Activated B cell treated with CpG ODN at 0.5 μM for 24 hours (primary cell): Measurements from ENCODE around the gene SET. TPM values are rescaled to one million over a fixed set of nuclear protein-coding genes. Genes with fewer than 3 reads are reported as not detected.
A peak's percentile ranks its signal among the peaks of the same experiment; 100 is the strongest.
"Not testable (repeated sequence)": the region's sequence is repeated elsewhere in the genome, so short reads cannot be mapped to it uniquely, and the experiment has no call there.

ENCODE experiments used
- ATAC-seq: fragments of 200-7000 bp; cut with Tn5 transposase; one replicate; pipeline ENCODE4 v1.10.0; 2021; ENCODE audit warnings: low read depth, mild to moderate bottlenecking, moderate library complexity
- CTCF ChIA-PET: fragments of 350-600 bp; sonication (Branson Sonifier 250); formaldehyde crosslinking; loops from one replicate; lab custom pipeline; 2021; ENCODE audit warnings: antibody characterized with exemption; lab: Charles Lee
- POLR2A ChIA-PET: fragments of 350-600 bp; sonication (Branson Sonifier 250); formaldehyde crosslinking; loops from one replicate; lab custom pipeline; 2021; ENCODE audit warnings: antibody characterized with exemption; lab: Charles Lee
- DNase-seq: peaks from one replicate; pipeline ENCODE4 v3.0.0; 2022
- H3K27ac Mint-ChIP-seq: one replicate; pipeline ENCODE4 v1.8.0; 2020; ENCODE audit warnings: mixed read lengths
- H3K27me3 Mint-ChIP-seq: one replicate; pipeline ENCODE4 v1.8.0; 2021; ENCODE audit warnings: mixed read lengths
- H3K36me3 Mint-ChIP-seq: one replicate; pipeline ENCODE4 v1.8.0; 2021; ENCODE audit warnings: low read depth, mixed read lengths
- H3K4me1 Mint-ChIP-seq: one replicate; pipeline ENCODE4 v1.8.0; 2021; ENCODE audit warnings: mixed read lengths
- H3K4me3 Mint-ChIP-seq: one replicate; pipeline ENCODE4 v1.8.0; 2020; ENCODE audit warnings: mild to moderate bottlenecking, mixed read lengths
- H3K9me3 Mint-ChIP-seq: one replicate; pipeline ENCODE4 v1.8.0; 2020; ENCODE audit warnings: mixed read lengths
- intact Hi-C: fragments of 100-400 bp; cut with micrococcal nuclease; formaldehyde crosslinking; loops from one replicate; pipeline ENCODE4 v1.15.1; 2024
- total RNA-seq: library from RNA; stranded (reverse); gene quantifications from 2 replicates; pipeline ENCODE4 v1.2.3, GENCODE V29; 2022
- TF ChIP-seq, protein P1 (sequence below): fragments of 200-600 bp; IDR thresholded peaks from one replicate; pipeline ENCODE4 v1.8.0; 2022; ENCODE audit warnings: antibody characterized with exemption, mild to moderate bottlenecking

SET gene
- total RNA-seq, 1 donor from 2014 or later, result 762 TPM

DNA sequence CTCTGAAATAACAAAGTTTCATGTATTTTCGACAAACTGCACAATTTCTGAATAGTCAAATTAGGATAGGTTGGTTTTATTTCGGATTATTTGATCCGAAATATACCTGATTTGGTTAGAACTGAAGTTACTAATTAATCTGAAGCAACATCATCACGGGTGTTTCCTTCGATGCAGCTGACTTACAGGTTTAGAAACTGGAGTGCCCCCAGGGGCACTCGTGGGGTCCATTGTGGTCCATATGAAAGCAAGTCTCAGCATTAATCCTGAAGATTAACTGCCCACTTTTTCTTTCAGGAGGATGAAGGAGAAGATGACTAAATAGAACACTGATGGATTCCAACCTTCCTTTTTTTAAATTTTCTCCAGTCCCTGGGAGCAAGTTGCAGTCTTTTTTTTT is 5.3 kb downstream of the SET start:
- ChIA-PET CTCF (interaction anchor here (1.0 kb wide), 1 partner anchor 10 kb away, joined by 3 read pairs; no protein-coding TSS in a partner anchor), POLR2A (interaction anchor here (0.6 to 3.3 kb wide), 6 partner anchors 8 to 237 kb away, joined by 3 to 61 read pairs (median 6); partner anchors contain the start of genes PKN3 and ZDHHC12)
- ATAC-seq, result peak; percentile 41
- peak overlapping the region; percentile 46 for H3K4me3 Mint-ChIP-seq
- intact Hi-C loops, result no loop called here
- no peak for DNase-seq
- H3K27ac Mint-ChIP-seq, result peak overlapping the region; percentile 74
- H3K9me3 Mint-ChIP-seq, result no peaks in the 10 kb centered on the region
- peaks cover 66% of the 10 kb centered on the region for H3K36me3 Mint-ChIP-seq
- TF ChIP-seq, protein P1, sequence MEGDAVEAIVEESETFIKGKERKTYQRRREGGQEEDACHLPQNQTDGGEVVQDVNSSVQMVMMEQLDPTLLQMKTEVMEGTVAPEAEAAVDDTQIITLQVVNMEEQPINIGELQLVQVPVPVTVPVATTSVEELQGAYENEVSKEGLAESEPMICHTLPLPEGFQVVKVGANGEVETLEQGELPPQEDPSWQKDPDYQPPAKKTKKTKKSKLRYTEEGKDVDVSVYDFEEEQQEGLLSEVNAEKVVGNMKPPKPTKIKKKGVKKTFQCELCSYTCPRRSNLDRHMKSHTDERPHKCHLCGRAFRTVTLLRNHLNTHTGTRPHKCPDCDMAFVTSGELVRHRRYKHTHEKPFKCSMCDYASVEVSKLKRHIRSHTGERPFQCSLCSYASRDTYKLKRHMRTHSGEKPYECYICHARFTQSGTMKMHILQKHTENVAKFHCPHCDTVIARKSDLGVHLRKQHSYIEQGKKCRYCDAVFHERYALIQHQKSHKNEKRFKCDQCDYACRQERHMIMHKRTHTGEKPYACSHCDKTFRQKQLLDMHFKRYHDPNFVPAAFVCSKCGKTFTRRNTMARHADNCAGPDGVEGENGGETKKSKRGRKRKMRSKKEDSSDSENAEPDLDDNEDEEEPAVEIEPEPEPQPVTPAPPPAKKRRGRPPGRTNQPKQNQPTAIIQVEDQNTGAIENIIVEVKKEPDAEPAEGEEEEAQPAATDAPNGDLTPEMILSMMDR, result no peak
- peaks cover 45% of the 10 kb centered on the region for H3K4me1 Mint-ChIP-seq
- no peaks in the 10 kb centered on the region for H3K27me3 Mint-ChIP-seq

DNA sequence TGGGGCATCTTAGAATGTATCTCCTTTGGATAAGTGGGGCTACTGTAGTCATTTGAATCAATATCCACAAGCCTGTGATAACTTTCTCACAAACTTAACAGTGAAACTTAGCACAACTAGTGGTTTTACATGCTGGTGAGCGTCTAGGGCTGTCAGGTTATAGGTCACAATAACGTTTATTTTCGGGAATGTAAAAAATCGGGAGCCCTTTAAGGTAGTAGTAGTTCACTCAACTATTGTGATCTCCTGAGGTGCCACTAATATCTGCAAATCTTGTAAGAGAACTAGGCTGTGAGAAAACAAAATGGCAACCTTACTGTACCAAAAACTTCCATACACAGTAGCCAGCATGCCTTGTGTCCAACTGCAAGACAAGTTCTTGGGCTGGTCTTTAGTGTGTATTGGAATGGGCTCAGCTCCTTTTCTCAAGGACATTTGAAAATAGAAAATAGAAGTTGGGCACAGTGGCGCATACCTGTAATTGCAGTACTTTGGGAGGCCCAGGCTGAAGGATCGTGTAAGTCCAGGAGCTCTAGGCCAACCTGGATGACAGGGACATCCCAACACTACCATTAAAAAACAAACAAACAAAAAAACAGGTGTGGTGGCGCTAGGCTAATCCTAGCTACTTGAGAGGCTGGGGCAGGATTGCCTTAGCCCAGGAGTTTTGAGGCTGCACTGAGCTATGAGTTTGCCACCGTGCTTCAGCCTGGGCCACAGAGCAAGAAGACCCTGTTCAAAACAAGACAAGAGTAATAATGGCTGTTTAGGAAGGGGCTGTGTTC is 8.1 kb downstream of the SET start:
- no peak for DNase-seq
- H3K27ac Mint-ChIP-seq, result peak overlapping the region; percentile 12
- POLR2A ChIA-PET, result interaction anchor here (0.5 to 3.1 kb wide), 10 partner anchors 10 to 1105 kb away, joined by 3 to 16 read pairs (median 4); partner anchors contain the start of gene ZDHHC12
- H3K4me3 Mint-ChIP-seq, result no peak overlapping the region
- intact Hi-C loops, result no loop called here
- H3K9me3 Mint-ChIP-seq, result no peaks in the 10 kb centered on the region
- CTCF ChIA-PET, result interaction anchor here (0.8 kb wide), 1 partner anchor 12 kb away, joined by 4 read pairs; no protein-coding TSS in a partner anchor
- peaks cover 41% of the 10 kb centered on the region for H3K4me1 Mint-ChIP-seq
- TF ChIP-seq, protein P1, result no peak
- peaks cover 51% of the 10 kb centered on the region for H3K36me3 Mint-ChIP-seq
- ATAC-seq, result no peak
- H3K27me3 Mint-ChIP-seq, result no peaks in the 10 kb centered on the region

DNA sequence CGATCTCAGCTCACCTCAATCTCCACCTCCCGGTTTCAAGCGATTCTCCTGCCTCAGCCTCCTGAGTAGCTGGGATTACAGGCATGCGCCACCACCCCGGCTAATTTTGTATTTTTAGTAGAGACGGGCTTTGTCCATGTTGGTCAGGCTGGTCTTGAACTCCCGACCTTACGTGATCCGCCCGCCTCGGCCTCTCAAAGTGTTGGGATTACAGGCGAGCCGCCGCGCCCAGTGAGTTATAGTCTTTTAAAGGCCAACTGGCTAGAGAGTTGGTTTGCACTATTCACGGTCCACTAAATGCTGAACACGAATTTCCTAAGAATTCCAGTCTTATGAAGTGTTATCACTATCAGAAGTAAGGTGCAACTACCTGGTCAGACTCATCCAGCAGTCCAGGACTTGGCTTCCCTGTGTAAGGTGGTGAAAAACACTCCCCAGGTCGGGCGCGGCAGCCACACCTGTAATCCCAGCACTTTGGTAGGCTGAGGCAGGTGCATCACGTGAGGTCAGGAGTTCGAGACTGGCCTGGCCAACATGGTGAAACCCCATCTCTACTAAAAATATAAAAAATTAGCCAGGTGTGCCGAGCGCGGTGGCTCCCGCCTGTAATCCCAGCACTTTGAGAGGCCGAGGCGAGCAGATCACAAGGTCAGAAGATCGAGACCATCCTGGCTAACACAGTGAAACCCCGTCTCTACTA is 10.2 kb downstream of the SET start:
- not testable (repeated sequence) for H3K27me3 Mint-ChIP-seq

DNA sequence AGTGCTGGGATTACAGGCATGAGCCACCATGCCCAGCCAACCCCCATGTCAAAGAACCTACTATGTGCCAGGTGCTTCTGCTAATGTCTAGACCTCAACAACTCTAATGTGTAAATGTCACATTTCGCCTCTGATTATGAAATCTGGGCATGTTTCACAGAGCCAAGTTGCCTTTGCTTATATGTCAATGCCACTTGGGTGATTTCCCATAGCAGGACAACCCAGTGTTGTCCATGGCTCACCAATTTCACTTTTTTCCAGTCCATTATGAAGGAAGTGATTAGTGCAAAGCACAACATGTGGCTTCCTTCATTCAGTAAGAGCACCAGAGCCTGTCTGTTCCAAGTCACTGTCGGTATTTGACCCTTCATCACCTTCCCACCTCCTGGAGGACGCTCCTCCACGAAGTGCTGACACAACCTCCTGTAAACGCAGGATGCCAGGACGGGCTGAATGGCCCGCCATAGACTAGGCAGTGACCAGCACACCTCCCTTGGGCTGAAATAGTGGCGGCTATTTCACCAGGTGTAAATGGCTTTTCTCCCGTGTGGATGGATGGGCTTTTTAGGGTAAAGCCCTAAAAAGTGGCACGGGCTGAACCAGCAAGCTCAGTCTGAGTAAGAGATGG is 12.3 kb downstream of the SET start:
- intact Hi-C loops, result loop anchor here (5.0 to 10.0 kb wide), 2 partner anchors 116 to 243 kb away; partner anchors contain the start of genes DOLK, ENDOG and NUP188
- ATAC-seq (no peak), DNase-seq (no peak)
- TF ChIP-seq, protein P1, result no peak
- Mint-ChIP-seq H3K4me1 (peaks cover 15% of the 10 kb centered on the region), H3K9me3 (no peaks in the 10 kb centered on the region), H3K27me3 (no peaks in the 10 kb centered on the region), H3K27ac (no peak overlapping the region), H3K4me3 (peak overlapping the region; percentile 85), H3K36me3 (peaks cover 13% of the 10 kb centered on the region)
- CTCF ChIA-PET, result interaction anchor here (1.1 to 1.6 kb wide), 4 partner anchors 17 to 117 kb away, joined by 4 to 6 read pairs (median 5); partner anchors contain the start of gene ENDOG
- POLR2A ChIA-PET, result interaction anchor here (1.3 to 3.4 kb wide), 3 partner anchors 11 to 23 kb away, joined by 5 to 16 read pairs (median 6); partner anchors contain the start of genes SET and ZDHHC12

More for the DNA sequence above, 10.2 kb downstream of the SET start:
- H3K4me3 Mint-ChIP-seq, H3K9me3 Mint-ChIP-seq, intact Hi-C loops, H3K27ac Mint-ChIP-seq, ATAC-seq, DNase-seq: not testable (repeated sequence)
- peaks cover 32% of the 10 kb centered on the region for H3K36me3 Mint-ChIP-seq
- CTCF ChIA-PET, result interaction anchor here (1.2 kb wide), 1 partner anchor 119 kb away, joined by 3 read pairs; the partner anchor contains the start of gene ENDOG
- POLR2A ChIA-PET, result interaction anchor here (1.8 to 3.4 kb wide), 2 partner anchors 9 to 25 kb away, joined by 6 to 16 read pairs; partner anchors contain the start of genes SET and ZDHHC12
- peaks cover 29% of the 10 kb centered on the region for H3K4me1 Mint-ChIP-seq
